ENCODE results near the gene MAP6.

MAP6 gene

GRCh38 chr11:75626889-75627529 is 41.8 kb downstream of the MAP6 start:
- in situ Hi-C loops (cut with HindIII; ENCODE audit: low sequenced_read_pairs), result no loop called here
- TF ChIP-seq CTCF (IDR thresholded peaks at IDR 0.05; ENCODE audit: low read depth, low read length), result no peak
- DNase-seq (ENCODE audit: low read depth, low spot score), result peak; percentile 11
- H3K4me3 ChIP-seq (ENCODE audit: low read depth, low read length), result no peak overlapping the region

- no peak overlapping the region for H3K4me3 ChIP-seq (ENCODE audit: low read depth, low read length)
- peak; percentile 85 for DNase-seq (ENCODE audit: low read depth, low spot score)
- no peak for TF ChIP-seq CTCF (IDR thresholded peaks at IDR 0.05; ENCODE audit: low read depth, low read length)
- in situ Hi-C loops (cut with HindIII; ENCODE audit: low sequenced_read_pairs), result no loop called here
These were observed 42.6 kb downstream of the MAP6 start for GRCh38 chr11:75625991-75626888.

GRCh38 chr11:75625021-75625420 is 43.8 kb downstream of the MAP6 start:
- no peak overlapping the region for H3K4me3 ChIP-seq (ENCODE audit: low read depth, low read length)
- in situ Hi-C loops (cut with HindIII; ENCODE audit: low sequenced_read_pairs), result no loop called here
- DNase-seq (ENCODE audit: low read depth, low spot score), result no peak
- no peak for TF ChIP-seq CTCF (IDR thresholded peaks at IDR 0.05; ENCODE audit: low read depth, low read length)

GRCh38 chr11:75616281-75616680 is 52.6 kb downstream of the MAP6 start:
- H3K4me3 ChIP-seq (ENCODE audit: low read depth, low read length), result no peak overlapping the region
- no peak for TF ChIP-seq CTCF (IDR thresholded peaks at IDR 0.05; ENCODE audit: low read depth, low read length)
- in situ Hi-C loops (cut with HindIII; ENCODE audit: low sequenced_read_pairs), result no loop called here
- DNase-seq (ENCODE audit: low read depth, low spot score), result no peak

- in situ Hi-C loops (cut with HindIII; ENCODE audit: low sequenced_read_pairs), result no loop called here
- TF ChIP-seq CTCF (IDR thresholded peaks at IDR 0.05; ENCODE audit: low read depth, low read length), result no peak
- H3K4me3 ChIP-seq (ENCODE audit: low read depth, low read length), result no peak overlapping the region
- DNase-seq (ENCODE audit: low read depth, low spot score), result no peak
These were observed 53.1 kb downstream of the MAP6 start for GRCh38 chr11:75615751-75616150.

GRCh38 chr11:75611823-75612222 is 57.0 kb downstream of the MAP6 start:
- H3K4me3 ChIP-seq (ENCODE audit: low read depth, low read length), result no peak overlapping the region
- TF ChIP-seq CTCF (IDR thresholded peaks at IDR 0.05; ENCODE audit: low read depth, low read length), result no peak
- in situ Hi-C loops (cut with HindIII; ENCODE audit: low sequenced_read_pairs), result no loop called here
- DNase-seq (ENCODE audit: low read depth, low spot score), result no peak

Data from astrocyte of the spinal cord (primary cell).